Measurements from ENCODE around the gene WNK3. TPM values are rescaled to one million over a fixed set of nuclear protein-coding genes. Genes with fewer than 3 reads are reported as not detected.

Gene WNK3
- total and polyA plus RNA-seq, 10 of the 15 experiments (the other 5 are each of a cell fraction or from before 2014, with no cell fraction given): 0.02 to 0.15 (median 0.03) TPM; not detected in 1

- TF ChIP-seq BCLAF1 (IDR thresholded peaks at IDR 0.05): no peak
Observed at GRCh38 chrX:54294306-54294705, 63.5 kb downstream of the WNK3 start (continued).

- Histone ChIP-seq H3K4me3 (no peak overlapping the region), H3K27me3 (replicated peaks in 1 of 2; ENCODE audit: control insufficient read depth in 2 of 2, insufficient read depth in 2 of 2, low read length in 1 of 2) (peaks cover 0 to 3% of the 10 kb centered on the region in 2 experiments; a peak in 1 of 4 replicates), H4K20me1 (ENCODE audit: control insufficient read depth, insufficient read depth) (0 out of 2 replicates have a peak, but pooled peaks cover 2% of the 10 kb centered on the region), H3K36me3 (ENCODE audit: control insufficient read depth in 2 of 2, insufficient read depth in 2 of 2, low read length in 1 of 2) (no peaks in the 10 kb centered on the region), H3K79me2 (ENCODE audit: control insufficient read depth, insufficient read depth, low read length) (no peaks in the 10 kb centered on the region), H3K9me3 (replicated peaks; ENCODE audit: control insufficient read depth, insufficient read depth, low read length) (no peaks in the 10 kb centered on the region), H3K4me1 (ENCODE audit: control insufficient read depth, insufficient read depth, low read length) (no peaks in the 10 kb centered on the region), H2AFZ (ENCODE audit: control insufficient read depth, low read depth, low read length) (no peak overlapping the region), H3K9ac (ENCODE audit: control insufficient read depth, insufficient read depth, low read length) (no peak overlapping the region), H3K4me2 (ENCODE audit: control insufficient read depth, insufficient read depth) (no peak overlapping the region), H3K27ac (ENCODE audit: control insufficient read depth, insufficient read depth) (no peak overlapping the region)
- in situ Hi-C loops (cut with MboI) (no loop called here), intact Hi-C loops (cut with micrococcal nuclease; ENCODE audit: unreplicated experiment) (no loop called here)
- ChIA-PET RAD21 (ENCODE audit: unreplicated experiment) (no interaction called here), SMC1A (ENCODE audit: uncharacterized antibody, unreplicated experiment) (no interaction called here), CTCF (no interaction called here), POLR2A (interaction anchor here (0.6 kb wide), 1 partner anchor 9 kb away, joined by 7 read pairs; no protein-coding TSS in a partner anchor)
- FAIRE-seq: no peak
- BruUV-seq (replicated peaks): no TSS peak
- DNase-seq (ENCODE audit: low read depth, low spot score): no peak
- no peak for ATAC-seq
- 0% methylated on average over 2 of the region's 2 CpGs for WGBS (ENCODE audit: insufficient coverage, insufficient replicate concordance, low lambda C conversion rate, missing lambda C conversion rate)
- TF ChIP-seq CUX1 (IDR thresholded peaks at IDR 0.05; ENCODE audit: insufficient replicate concordance, low read depth, low read length): no peak
Observed at GRCh38 chrX:54292755-54293154, 65.1 kb downstream of the WNK3 start.

All from GM12878 (cell line).